ENCODE results near the gene TMEM61. TPM values are rescaled to one million over a fixed set of nuclear protein-coding genes. Genes with fewer than 3 reads are reported as not detected.

TMEM61 gene
- total and polyA plus RNA-seq, 2 of the 8 experiments (the other 6 are each of a cell fraction or from before 2014, with no cell fraction given): 0.54 to 1.4 TPM

DNA sequence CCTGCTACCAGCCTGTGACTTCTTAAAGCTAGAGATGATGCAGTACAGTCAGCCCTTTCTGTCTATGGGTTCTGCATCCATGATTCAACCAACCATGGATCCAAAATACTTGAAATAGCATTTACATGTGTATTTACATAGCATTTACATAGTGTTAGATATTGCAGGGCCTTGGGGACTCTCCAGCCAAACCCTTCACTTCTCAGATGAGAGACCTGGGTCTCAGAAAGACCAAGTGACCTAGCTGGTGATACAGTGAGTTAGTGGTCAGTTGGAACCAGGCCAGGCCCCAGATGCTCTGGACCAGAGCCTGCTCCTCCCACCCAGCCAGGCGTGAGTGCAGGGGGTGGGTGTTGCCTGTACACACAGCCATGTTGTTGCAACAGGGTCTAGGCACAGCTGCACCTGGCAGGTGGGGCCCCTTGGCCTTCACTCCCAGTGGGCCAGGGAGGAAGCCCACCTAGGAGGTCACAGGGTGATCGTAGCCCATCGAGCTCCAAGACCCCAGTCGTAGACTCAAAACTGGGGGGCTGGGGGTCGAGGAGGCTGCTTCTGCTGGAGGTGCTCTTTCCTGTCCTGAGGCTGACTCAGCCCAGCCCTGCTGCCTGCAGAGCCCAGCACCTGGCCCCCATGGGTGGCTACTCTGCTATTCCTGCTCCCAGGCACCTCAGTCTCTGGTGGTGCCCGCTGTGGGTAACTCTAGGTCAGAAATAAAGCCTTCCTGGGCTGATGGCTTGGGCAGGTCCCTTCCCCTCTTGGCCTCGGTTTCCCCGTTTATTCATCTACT is 7.7 kb downstream of the TMEM61 start (continued):
- TF ChIP-seq ATF3 (IDR thresholded peaks at IDR 0.05; ENCODE audit: insufficient read depth, low read depth, low read length) (no peak), TAF7 (optimal IDR thresholded peaks at IDR 0.05; ENCODE audit: borderline replicate concordance, low read depth, low read length) (no peak), SIX5 (IDR thresholded peaks at IDR 0.05; ENCODE audit: low read depth, low read length) (no peak), HDAC2 (IDR thresholded peaks at IDR 0.05; ENCODE audit: borderline replicate concordance in 1 of 2, low read depth in 2 of 2, low read length in 2 of 2) (no peak), CBX8 (IDR thresholded peaks at IDR 0.05; ENCODE audit: borderline replicate concordance, low read depth, low read length) (no peak)

Data from H1 (cell line).